Stimulated activated CD8-positive, alpha-beta memory T cell treated with anti-CD3 and anti-CD28 coated beads, Interleukin-12 subunit alpha, Interleukin-12 subunit beta, amount 100 ng/mL, for 24 hours (primary cell): ENCODE data around the gene AOPEP.

Experiments used
- DNase-seq: peaks from one replicate; pipeline ENCODE4 v3.0.0-alpha.2; 2020; ENCODE audit errors: extremely low read depth

The AOPEP gene

DNA sequence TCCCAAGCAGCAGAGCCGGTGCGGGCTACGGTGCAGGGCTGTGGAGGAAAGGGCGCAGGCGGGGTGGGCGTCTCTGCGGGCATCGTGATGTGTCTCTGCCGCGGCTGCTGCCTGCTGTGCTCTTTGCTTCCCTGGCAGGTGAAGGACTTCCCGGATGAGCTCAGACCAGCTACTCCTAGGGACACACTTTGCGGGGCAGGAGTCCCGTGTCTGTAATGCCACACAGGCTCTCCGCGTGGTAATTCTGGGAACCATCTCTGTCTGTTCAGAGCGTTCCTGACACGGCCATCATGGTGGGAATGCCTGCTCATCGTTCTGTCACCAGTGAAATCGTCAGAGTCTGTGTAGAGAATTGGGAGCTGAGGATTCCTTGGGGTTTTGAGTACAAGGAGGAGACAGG lies 355.5 kb downstream of the AOPEP start:
- no peak for DNase-seq

DNA sequence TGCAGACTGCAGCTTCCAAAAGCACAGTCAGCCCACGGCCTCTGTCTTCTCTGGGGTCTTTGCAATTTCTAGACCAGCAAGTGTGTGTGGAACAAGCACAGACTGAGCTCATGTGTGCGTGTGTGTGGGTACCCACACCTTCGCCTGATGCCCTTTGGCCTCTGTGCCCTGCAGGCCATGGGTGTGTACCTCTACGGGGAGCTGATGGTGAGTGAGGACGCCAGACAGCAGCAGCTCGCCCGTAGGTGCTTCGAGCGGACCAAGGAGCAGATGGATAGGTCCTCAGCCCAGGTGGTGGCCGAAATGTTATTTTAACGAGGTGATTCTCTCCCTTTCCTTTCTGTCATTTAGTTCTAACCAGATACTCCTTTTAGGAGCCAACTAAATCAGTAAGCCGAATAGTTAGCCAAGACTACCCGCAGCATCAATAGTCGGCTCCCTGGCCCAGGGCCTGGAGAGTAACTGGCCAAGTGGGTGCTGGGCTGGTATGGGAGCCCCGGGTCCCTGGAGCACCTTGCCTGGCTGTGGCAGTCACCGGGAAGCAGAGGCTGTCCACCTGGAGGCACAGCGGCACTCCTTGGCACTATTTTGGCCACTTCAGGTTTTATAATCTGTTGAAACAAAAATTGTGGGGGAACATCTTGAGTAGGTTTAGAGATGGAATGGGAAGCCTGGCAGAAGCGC lies 356.0 kb downstream of the AOPEP start:
- no peak for DNase-seq

DNA sequence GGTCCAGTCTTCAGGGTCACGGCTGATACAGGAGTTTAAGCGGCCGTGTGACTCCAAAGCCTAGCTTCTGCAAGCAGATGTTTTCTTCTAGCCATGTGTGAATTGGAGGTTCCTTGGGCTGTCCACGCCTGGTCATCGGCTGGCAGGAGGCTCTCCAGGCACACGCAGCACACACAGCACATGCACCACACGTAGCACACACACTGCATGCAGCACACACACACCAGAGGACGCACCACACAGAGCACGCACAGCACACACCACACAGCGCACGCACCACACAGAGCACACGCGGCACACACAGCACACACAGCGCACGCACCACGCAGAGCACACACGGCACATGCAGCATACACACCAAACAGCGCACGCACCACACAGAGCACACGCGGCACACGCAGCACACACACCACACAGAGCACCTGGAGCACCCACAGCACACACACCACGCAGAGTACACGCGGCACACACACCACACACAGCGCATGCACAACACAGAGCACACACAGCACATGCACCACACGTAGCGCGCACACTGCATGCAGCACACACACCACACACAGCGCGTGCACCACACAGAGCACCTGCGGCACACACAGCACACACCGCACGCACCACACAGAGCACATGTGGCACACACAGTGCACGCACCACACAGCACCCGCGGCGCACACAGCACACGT lies 356.7 kb downstream of the AOPEP start:
- no peak for DNase-seq

DNA sequence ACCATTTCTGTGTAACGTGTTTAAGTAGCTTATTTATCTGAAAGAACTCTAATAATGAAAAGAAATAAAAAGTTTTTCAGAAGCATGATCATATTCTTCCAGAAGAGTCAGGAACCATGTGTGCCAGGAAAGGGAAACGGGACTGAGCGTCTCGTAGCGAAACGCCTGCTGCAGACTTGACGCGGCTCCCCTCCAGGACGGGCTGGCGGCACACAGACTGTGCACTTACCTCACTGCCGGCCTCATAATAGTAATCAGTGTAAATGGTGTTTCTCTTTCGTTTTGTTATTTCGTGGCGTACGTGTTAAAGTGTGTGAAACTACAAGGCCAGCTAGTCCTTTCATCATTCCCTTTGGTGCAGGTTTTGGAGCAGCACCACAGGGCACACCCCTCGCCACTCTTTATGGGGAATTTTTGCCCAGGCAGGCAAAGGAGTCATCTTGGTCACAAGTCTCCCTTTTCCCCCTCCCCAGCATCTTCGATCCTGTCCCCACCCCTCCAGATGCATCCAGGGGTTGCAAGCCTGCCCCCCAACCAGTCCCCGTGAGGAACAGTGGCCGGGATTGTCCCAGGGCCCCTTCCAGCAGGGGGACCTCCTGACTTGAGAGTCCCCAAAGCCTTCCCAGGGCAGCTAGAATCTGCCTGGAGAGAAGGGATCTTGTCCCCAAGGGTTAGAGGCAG lies 357.9 kb downstream of the AOPEP start:
- DNase-seq, result no peak

DNA sequence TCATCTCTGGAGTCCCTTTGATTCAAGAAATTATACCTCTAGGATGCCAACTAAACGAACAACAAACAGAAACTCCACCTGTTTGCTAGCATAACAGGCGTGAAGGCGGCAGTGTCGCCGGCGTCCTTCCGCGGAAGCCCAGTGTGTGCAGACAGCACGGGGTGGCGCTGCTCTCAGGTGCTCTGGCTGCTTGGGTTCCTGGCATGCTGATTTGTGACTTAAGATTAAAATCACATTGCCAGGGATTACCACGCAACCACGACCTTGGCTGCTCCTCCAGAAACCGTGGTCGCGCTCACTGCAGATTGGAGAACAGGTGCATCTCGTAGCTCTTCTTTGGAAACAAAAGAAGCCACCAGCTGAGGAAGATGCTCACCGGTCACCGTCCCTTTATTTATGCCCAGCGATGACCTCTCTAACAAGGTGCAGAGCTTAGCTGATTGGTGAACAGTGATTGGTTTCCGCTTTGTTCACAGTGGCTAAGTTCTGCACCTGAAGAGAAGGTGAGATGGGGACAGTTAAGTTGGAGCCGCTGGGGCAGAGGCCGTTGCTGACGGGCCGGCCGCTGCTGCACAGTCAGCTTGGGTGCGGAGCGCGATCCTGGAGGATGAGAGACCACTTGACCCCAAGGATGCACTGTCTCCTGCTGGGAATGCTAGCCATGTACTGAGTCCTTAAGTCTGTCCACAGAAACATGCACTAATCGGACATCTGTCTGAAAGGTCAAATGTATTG lies 358.7 kb downstream of the AOPEP start:
- DNase-seq, result no peak

DNA sequence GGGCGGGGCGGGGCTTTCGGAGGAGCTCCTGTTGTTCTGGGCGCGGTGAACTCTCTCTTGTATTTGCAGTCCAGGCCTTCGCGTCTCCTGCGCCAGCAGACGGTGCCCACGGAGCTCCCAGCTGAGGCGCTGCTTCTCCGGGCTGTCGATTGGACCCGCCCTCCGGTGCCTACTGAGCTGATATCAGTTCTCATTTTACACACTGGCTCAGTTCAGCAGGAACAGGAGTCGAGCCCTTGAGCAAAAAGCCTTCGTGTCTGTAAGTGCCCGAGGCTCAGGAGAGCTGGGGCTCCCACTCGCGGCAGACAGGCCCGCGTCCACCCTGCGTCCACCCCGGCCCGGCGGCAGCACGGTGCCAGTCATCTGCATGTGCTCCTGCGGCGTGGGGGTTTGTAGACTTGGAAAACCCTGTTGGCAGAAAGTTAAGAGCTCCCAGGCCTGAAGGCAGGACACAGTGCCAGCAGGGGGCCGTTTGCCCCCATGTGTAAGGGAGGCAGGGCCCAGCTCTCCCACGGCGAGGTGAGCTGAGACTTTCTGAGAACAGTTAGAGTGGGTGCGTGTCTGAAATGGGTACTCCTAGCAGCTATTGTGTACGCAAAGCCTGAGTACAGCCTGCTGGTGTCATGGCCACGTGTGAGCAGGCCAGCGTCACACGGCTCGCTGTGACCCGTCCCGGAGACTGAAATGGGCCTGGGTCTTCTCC lies 359.5 kb downstream of the AOPEP start:
- no peak for DNase-seq

DNA sequence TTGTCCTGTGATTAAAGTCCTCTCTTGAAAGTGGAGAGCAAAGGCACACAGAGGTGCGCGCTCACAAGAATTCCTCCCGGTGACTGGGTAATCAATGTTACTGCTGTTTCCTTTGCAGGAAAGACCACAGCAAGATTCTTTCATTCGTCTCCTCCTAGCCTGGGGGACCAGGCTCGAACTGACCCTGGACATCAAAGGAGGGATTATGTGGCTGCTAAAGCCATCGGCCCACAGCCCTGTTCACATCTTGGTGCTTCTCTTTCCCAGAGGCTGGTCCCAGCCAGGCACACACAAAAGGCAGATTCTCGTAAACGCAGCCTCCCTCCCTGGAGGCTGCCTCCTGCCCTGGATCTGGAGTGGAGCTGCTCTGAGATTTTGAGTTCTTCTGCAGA lies 360.1 kb downstream of the AOPEP start:
- DNase-seq, result no peak

DNA sequence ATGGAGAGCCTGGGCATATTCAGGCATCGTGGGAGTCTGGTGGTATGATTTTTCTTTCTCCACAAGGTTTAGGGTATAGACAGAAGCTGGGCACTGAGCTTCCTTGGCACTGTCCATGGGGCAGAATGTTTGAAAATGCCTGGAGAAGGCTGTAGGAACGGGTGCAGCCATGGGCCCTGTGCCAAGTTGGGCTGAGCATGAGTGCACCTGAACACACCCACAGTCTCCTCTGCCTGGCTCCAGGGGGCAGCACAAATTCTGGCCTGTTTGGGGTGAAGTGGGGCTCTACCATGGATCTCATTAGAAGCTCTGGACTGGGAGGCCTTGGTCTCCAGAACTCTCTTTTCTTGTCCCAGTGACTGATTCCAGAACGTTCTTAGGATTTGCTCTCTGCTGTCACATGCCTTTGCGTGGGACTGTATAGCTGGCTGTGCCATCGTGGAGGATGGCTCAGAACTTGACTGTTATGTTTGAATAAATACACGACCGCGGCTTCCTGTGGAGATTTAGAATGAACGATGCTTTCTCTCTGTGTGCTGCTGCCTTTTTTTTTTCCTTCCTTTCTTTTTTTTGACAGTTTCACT lies 361.3 kb downstream of the AOPEP start:
- no peak for DNase-seq

DNA sequence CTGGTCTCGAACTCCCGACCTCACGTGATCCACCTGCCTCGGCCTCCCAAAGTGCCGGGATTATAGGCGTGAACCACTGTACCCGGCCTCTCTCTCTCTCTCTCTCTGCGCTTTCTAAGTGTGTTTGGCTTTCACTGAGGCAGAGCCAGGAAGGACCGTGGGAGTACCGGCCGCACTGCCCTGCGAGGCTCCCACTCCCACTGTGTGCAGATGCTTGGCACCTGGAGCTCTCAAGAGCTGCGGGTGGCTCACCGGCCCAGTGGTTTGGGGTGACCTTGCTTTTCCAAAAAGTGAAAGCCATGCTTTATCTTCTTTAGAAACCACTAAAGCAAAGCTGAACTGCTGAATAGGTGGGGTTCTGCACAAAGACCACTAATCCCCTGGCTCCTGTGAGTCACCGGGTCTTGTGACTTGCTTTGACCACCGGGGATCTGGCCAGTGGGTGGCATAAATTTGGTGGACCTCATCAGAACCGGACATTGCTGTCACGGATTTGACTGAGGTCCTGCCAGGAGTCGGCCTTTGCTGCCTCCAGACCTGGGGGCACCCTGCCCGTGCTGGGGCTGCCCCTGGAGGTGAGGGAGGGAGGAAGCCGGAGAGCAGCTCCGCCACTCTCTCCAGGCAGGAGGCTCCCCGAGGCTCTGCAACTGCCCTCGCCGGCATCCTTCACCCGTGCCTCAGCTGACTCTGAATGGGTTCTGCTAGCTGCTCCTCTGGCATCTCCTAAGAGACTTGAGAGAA lies 362.1 kb downstream of the AOPEP start:
- DNase-seq, result no peak

DNA sequence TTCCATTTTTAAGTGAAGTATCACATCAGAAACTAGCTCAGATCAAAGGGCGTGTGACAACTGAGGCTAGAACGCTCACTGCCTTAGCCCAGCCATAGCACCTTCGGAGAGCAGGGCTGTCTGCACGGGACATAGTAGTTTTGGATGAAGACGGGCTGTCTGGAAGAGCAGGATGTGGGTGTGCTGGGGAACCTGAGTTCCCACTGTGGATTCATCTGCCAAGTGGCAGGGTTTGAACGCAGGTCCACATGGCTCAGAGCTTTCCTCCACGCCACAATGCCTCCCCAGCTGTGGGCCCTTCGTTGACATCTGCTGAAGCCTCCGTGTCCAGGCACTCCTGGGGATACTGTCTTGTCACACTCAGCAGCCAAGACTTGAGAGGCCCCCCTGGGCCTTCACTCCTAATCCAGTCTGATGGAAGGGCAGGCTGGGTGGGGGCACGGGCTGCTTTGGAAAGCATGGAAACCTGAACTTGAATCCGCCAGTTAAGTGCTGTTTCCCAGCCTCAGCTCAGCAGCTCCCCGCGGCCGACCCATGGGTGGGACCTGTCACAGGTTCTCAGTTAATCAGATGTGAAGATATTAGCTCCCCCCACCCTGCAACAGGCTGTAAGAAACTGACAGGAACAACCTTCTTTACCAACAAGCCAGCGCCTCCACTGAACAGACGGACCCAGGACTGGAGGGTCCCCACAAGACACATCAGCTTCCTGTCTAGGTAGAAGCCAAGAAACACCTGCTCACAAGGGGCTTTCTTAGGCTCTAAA lies 362.9 kb downstream of the AOPEP start:
- no peak for DNase-seq

DNA sequence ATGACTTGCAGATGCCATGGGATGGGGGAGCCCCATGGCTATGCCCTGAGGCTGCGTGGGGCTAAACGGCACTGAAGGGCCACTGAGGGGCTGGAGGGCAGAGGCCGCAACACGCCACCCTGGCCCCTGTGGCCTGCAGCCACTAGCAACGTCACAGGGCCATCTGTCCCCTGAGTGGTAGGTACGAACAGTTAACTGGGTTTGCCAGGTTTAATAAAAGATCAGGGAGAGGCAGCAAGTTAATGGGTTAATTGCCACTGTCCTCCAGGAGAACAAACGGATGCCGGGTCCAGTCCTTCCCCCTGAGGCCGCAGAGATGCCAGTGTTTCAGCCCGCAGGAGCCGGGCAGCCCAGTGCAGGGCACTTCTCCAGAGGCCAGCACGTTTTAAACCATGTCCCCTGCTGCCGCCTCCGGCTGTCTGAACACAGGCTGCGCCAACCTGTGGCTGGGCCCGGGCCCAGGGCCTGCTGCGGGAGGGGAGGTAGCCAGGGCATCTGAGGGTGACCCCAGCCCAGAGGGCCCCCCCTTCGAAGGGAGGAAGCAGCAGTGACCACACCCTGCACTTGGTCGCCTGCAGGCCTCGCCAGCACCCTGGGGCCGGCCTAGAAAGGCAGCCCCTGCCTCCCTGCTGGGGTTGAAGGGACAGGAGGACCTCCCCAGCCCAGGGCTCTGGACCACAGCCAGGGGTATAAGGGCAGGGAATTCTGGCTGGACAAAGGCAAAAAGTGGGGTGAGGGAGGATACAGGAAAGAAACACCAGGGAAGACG lies 363.7 kb downstream of the AOPEP start:
- DNase-seq, result no peak

DNA sequence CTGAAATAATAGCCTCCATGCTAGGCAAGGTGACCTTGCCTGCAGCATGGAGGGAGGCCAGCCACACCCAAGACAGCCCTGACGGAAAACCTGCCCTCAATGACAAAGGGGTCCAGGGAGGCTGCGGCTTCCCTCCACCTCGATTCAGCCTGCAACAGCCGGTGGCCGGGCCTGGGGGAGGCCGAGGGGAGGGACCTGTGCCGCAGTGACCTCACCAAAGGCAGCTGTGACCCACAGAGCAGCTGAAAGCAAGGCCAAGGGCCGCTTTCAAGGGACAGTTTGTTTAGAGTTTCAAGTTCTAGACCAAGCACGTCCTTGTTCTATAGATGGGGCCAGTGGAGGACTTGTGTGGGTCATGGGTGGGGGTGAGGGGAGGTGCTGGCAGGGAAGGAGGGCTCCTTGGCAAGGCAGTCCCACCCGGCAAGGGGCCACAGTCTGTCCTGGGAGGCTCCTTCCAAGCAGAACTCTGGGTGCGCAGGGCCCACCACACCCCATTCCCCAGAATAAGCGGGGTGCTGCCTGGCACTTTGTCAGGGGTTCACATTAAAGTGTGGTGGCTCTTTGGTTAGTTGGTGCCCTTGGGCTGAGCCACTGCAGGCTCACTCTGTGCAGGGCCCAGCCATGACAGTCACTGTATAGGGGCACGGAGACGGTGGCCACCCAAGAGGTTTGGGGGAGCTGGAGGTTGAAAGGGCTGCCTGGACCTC lies 364.5 kb downstream of the AOPEP start:
- no peak for DNase-seq

DNA sequence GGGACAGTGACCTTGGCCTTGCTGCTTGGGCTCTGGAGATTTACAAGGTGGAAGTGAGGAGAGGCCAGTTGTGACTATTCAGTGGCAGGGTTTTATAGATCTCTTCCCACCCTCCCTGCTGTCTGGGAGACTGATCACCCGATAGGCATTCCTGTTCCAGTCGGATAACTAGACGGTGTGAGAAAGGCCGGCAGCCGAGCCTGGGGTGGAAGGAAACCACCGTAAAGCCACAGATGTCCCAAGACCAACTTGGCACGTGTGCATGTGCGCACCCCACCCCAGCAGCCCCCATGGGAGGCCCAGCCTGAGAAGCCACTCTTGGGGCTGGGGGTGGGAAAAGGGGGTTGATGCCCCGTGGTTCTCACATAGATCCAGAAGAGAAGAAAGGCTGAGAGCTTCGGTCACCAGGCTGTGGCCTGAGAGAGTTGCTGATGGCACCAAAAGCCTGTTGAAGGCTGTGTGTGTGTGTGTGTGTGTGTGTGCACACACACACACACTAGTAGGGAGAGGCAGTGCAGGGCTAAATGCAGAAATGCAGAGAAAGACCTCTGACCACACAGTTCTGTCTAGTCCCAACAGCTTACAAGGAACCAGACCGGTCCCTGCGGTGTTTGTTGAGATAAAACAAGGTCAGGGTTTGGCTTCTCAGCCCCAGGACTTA lies 365.2 kb downstream of the AOPEP start:
- no peak for DNase-seq

DNA sequence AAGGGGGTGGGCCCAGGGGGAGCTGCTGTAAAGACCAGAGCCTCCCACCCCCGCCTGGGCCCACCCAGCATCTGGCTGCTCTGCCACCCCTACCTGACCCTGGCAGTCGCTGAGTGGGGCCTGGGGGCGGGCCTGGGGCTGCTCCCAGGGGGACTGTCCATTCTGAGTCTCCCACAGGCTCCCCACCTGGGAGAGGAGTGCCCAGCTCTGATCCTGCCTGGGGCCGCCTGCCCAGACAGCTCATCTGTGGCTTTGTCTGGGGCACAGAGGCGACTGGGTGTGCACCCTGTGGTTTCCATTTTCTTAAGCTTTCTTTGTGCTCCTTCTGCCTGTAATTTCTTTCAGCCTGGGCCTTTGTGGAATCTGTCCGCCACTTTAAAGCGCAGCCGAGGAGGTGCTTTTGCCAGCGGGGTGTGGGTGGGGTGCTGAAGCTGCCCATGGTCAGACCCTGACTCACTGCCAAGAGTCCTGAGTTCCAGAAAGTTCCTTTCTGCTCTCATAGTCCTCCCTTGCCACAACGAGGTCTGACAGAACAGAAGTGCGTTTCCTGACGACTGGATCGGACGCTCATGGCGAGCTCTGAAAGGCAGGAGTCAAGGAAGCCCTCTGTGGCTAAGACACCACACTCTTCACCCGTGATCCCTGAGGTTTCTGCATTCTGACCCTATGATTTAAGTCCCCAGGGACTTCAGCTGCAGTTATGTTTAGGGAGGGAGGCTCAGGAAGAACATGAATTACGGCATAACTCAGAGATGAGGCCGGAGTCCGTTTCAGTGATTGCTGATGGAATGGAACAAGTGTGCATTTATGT lies 366.0 kb downstream of the AOPEP start:
- DNase-seq, result no peak

DNA sequence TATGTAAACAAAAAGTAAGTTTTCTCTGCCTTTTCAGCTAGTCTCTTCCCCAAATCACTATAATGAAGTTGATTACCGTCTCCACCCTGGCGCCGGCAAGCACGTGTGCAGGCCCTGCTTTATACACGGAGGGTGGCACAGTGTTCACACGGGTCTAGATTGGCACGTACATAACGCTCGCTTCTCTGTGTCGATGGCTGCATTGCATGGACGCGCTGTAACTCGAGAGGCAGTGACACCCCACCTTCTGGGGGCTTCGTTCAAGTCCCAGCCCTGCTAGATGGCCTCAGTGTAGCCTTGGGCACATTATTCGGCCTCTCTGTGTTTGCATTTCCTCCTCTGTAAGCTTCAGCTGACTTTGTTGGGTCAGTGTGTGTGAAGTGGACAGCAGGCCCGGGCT lies 367.1 kb downstream of the AOPEP start:
- DNase-seq, result no peak

DNA sequence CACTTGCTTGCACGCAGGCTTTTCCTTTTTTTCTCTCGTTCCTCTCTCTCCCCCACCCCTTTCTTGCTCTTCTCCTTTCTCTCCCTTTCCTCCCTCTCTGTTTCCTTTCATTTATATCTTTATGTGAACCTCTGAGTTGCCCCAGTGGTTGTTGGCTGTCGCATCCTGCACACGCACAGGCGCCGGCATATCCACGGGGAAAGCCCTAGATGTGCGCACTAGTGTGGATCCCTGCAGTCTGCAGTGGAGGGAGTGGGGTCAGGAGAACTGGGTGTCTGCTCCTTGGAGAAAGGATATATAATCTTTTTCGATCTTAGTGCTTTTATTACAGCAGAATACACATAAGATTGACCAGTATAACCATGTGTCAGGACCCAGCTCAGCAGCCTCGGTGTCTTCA lies 367.5 kb downstream of the AOPEP start:
- no peak for DNase-seq

DNA sequence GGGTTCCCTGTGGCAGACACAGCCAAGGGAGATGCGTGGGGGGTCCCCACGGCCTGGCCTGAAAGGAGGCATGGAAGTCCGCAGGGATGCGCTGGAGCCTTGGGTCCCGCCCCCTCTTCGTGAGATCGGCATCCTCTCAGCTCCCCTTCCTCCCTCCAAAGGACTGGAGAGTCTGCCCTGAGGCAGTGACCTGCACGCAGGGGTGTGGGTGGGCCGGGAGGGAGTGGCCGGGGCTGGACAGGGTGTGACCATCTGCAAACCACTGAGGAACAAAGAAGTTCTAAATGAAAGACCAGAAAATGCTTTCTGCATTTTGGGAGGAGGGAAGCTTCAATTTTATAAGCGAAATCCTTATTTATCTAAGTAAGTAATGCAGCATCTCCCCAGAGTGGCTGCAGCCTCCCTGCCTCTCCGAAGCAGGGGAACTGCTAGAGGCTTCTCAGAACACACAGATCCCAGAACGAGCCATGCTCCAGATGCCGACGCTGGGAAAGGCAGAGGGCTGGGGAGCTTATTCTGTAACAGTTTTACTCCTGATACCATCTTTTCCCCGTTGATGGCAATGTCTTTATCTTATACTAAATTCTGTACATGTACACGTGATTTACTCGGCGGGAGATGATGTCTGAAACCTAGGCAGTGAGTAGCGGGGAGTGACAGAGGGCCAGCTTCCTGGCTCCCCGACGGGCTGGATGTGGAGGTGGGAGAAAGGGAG lies 369.3 kb downstream of the AOPEP start:
- DNase-seq, result no peak
